HG02759 (cell line): ENCODE results near the gene KCNMB1.

Experiments used
- ATAC-seq: cut with Tn5 transposase; IDR thresholded peaks from one replicate; pipeline ENCODE4 v1.9.1; 2021; ENCODE audit warnings: mild to moderate bottlenecking, moderate library complexity; ENCODE audit not compliant: unreplicated experiment

KCNMB1 gene

GRCh38 chr5:170416526-170416925 lies 27.4 kb upstream of the KCNMB1 start:
- no peak for ATAC-seq

GRCh38 chr5:170414786-170415185 lies 25.6 kb upstream of the KCNMB1 start:
- no peak for ATAC-seq

- no peak for ATAC-seq
These were observed 24.7 kb upstream of the KCNMB1 start for GRCh38 chr5:170413897-170414296.

DNA sequence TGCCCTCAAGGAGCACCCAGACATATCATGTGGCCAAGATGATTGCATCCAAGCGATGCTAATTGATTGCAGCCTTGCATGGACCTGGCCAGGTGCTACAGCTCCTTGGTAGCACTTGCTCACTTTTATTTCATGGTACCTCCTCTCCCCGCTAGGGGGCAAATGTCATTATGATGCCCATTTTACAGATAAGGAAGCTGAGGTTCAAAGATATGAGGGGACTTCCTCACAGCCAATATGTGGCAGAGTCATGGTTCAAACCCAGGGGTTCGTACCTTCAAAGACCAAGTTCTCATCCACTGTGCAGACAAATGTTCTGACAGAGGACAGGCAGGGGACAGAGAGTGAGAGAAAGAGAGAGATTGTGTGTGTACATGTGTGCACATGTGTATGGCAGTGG lies 21.9 kb upstream of the KCNMB1 start:
- ATAC-seq = no peak

DNA sequence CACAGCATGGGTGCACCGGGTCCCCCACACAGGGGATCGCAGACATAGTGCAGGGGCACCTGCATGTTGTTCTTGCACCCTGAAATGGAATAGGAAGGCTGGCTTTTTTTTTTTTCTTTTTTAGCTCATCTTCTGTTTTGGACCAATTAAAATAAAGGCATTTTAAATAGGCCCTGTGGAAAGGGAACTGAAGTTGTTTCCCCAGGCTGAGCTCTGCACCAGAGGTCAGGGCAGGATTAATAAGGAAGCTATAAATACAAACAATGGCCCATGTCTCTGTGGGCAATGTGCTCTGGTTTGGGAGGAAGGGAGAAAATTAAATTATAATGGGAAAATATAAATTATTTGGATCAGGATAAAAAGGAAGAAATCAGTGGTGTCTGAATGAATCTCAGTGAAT lies 21.2 kb upstream of the KCNMB1 start:
- no peak for ATAC-seq

- no peak for ATAC-seq
These were observed 19.9 kb upstream of the KCNMB1 start for GRCh38 chr5:170408877-170409660.

DNA sequence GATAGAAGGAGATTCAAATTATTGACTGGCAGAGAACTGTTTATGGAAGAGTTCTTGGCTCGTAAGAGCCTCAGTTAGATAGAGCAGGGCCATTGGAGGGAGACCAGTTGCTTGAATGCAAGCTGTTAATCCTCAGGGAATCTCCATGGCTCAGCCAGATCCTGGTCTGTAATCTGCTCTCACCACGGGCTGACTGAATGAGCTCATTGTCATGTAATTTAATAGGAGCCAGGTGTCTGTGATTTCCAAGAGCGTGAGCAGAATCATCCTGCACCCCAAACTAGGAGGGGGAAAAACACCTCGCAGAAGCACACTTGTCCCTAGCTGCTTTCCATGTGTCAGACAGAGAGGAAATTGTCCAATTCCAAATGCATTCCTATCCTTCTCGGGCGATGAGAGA lies 19.1 kb upstream of the KCNMB1 start:
- ATAC-seq = no peak

DNA sequence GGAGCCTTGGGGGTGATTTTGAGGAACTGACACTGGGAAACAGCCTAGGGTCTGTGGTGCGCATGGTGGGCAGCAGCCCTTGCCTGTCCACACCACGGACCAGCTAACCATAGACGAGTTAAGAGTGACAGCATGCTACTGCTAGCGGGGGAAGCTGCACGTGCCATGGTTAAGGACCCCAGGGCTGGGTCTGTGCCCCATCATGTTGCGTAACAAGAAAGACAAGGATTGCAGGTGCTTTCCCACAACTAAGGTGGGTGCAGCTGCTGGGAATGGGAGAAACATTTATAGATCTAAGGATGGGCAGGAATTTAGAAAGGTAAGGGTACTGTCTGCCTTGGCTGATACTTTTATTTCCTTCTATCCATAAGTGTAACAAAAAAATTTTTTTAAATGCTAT lies 17.9 kb upstream of the KCNMB1 start:
- no peak for ATAC-seq

- ATAC-seq = no peak
These were observed 16.6 kb upstream of the KCNMB1 start for GRCh38 chr5:170405817-170406216.

DNA sequence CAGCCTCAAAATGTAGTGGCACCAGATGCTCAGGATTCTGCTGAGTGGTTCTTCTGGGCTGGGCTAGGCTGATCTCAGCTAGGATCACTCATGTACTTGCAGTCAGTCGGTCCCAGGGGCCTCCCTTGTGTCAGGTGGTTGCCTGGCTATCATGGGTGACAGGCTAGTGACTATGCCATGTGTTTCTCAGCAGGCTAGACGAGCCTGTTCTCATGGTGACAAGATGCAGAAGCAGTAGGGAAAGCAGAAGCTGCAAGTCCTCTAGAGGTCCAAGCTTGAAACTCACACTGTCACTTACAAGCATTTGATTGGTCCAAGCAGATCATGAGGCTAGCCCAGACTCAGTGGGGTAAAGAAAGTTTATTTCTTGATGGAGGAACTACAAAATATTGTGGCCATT lies 15.2 kb upstream of the KCNMB1 start:
- ATAC-seq = peak; percentile 53

DNA sequence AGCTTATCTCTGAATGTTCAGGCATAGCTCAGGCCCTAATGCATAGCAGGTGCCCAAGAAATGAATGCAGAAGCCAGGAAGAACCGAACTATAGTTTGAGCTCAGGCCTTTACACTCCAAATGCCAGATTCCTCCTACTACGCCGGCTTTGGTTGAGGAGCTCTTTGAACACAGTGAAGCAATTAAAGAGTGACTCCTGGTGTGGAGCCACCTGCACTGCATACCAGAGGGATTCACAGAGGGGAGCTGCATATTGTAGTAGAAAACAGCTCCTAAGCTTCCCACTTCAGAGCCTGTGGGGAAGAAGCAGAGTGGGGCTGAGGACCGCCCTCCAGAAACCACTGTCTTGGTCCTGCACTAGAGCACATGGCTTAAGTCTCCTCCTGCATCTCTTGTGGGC lies 14.5 kb upstream of the KCNMB1 start:
- no peak for ATAC-seq

DNA sequence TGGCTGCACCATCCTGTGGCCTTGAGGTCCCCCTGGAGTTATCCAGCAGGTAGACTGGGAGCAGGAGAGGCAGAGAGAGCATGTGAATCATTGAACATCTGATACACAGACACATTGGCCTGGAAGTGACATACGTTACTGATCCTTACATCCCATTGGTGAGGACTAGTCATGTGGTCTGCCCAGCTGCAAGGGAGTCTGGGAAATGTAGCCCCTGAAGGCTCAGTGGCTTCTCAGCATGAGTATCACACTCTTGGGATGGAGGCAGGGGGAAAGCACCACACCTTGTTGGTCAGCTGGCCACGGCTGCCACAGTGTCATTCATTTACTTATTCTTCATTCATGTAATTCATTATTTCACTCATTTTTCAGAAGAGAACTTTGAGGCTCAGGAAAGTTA lies 13.3 kb upstream of the KCNMB1 start:
- no peak for ATAC-seq

DNA sequence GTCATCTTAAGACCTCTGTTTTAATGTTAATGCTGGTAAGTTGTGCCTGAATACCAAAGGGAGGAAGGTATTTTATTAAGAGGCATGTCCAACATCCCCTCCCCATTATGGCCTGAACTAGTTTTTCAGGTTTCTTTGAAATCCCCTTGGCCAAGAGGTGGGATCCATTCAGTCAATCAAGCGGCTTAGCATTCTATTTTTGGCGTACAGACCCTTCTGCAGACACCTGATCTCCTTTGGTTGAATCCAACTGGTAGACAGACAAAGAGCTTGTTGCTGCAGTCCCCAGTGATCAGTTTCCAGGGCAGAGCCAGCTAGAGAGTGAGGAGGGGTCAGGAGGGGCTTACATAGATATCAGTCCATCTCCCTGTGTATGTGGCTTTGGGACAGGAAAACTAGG lies 7.9 kb upstream of the KCNMB1 start:
- ATAC-seq = no peak

- no peak for ATAC-seq
These were observed 4.8 kb upstream of the KCNMB1 start for GRCh38 chr5:170393958-170394357.

DNA sequence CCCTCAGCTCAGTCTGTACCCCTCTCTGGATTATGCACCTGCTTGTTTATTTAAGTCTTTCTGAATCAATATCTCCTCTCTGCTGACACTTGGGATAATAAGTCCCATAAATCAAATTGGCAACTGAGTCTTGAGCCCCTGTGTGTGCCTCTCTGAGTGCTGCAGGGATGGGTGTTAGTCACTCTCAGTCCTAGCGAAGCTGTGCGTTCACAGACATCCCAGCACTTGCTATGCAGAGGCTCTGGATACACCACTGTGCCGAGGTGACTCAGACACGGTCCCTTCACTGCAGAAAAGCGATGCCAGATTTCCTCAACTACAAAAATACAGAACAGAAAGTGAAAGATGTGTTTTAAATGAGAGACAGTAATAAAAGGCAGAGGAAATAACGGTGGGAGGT lies 4.1 kb upstream of the KCNMB1 start:
- ATAC-seq = no peak

DNA sequence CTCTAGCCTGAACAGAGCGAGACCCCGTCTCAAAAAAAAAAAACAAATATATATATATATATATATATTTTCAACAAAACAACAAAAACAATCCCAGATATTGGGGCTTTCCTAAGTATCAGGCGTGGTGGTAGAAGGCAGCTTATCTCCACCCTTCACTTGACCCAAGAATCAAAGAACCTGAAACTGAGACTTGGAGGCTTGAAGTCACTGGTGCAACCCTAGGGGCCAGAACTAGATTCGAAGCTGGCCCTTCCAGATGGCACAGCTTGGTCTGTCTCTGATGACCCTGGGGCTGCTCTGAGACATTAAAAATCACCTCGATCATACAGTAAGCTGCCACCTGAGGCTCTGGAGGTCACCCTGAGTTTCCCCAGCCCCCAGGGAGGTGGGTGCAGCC lies 1.3 kb upstream of the KCNMB1 start:
- no peak for ATAC-seq

DNA sequence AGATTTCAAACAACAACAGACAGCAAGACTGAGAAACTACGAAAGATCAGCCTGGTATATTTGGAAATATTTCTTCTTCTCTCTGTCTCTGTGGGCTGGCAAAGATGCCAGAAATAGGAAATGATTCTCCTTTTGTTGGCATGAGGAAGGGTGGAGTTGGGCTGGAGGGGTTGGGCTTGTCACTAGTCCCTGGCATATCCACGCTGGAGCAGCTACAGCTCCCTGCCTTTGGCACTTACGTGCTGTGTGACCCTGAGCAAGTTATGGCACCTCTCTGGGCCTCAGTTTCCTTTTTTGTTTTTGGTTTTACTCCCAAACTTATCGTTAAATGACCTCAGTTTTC lies 354 bp upstream of the KCNMB1 start:
- no peak for ATAC-seq

DNA sequence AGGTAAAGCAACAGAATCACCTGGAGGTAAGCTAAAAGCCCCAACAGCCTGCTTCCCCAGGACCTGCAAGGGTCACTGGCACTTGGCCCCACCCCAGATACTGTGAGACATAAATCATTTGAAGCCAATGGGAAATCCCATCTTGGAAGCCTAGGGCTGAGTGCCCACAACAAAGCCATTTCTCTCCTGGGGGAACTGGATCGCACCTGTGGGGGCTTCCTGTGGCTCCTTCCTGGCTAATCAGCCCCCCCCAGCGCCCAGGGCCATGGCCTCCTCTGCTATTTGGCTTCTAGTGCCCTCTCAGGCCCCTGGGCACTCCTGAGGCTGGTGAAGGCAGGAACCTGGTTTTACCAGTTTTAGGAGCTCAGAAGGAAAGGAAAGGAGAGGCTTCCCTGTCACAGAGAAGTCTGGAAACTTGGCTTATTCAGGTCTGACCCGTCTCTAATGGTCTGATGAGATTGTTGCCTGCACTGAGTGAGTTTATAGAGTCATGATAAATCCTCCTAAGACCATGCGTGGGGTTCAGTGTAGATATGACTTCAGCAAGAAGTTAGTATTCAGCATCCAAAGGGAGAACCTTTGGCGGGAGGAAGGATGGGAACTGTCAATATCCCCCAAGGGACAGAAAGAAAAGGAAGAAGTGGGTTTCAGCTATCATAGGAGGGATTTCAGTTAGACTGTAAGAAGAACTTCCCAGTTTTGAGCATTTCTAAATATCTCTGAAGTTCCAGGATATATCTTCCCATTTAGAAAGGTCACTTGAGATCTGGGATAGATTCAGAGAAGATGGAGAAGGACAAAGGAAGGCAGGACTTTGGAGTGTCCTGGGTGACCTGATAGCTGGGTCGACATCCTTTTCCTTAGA lies 1.2 kb downstream of the KCNMB1 start:
- no peak for ATAC-seq

- ATAC-seq = no peak
These were observed 2.3 kb downstream of the KCNMB1 start for GRCh38 chr5:170386743-170387395.

- no peak for ATAC-seq
These were observed 5.9 kb downstream of the KCNMB1 start for GRCh38 chr5:170383227-170383626.

DNA sequence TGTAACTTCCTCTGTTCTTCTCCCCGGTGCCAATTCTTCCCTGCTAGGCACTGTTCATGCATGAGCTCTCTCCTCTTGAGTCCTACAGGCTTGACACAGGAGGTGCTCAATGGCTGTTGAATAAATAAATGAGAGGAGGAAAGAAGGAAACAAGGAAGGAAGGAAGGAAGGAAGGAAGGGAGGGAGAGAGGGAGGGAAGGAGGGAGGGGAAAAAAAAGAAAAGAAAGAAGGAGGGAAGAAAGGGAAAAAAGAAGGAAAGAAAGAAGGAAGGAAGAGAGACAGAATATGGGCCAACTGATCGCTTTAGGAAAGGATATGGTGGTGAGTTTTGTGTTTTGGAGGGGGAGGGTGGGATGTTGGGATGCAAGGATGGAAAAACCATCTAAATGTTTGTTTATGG lies 6.4 kb downstream of the KCNMB1 start:
- ATAC-seq = no peak
